WTC11 (cell line): ENCODE data around the gene ADAMTS18. TPM values are rescaled to one million over a fixed set of nuclear protein-coding genes. Genes with fewer than 3 reads are reported as not detected.

ENCODE experiments used
- ATAC-seq: fragments of 200-7000 bp; cut with Tn5 transposase; 2 replicates; pipeline ENCODE4 v1.10.0; 2021; ENCODE audit warnings: mild to moderate bottlenecking, moderate library complexity
- CTCF ChIA-PET: fragments of 300-600 bp; sonication (Branson Sonifier 250); formaldehyde crosslinking; loops from one replicate; lab custom pipeline; 2021; ENCODE audit warnings: antibody characterized with exemption; lab: Charles Lee
- POLR2A ChIA-PET: fragments of 350-600 bp; sonication (Branson Sonifier 250); formaldehyde crosslinking; loops from one replicate; lab custom pipeline; 2021; ENCODE audit warnings: antibody characterized with exemption; lab: Charles Lee
- DNase-seq: peaks from one replicate; pipeline ENCODE4 v3.0.0; 2021; ENCODE audit warnings: low spot score
- H3K27ac Mint-ChIP-seq: 2 replicates; pipeline ENCODE4 v1.8.0; 2021; ENCODE audit warnings: mixed read lengths
- H3K27me3 Mint-ChIP-seq: 2 replicates; pipeline ENCODE4 v1.8.0; 2021; ENCODE audit warnings: low read depth, mild to moderate bottlenecking, moderate library complexity, mixed read lengths
- H3K36me3 Mint-ChIP-seq: 2 replicates; pipeline ENCODE4 v1.8.0; 2021; ENCODE audit warnings: mixed read lengths
- H3K4me1 Mint-ChIP-seq: 2 replicates; pipeline ENCODE4 v1.8.0; 2022; ENCODE audit warnings: mixed read lengths
- H3K4me3 Mint-ChIP-seq: 2 replicates; pipeline ENCODE4 v1.8.0; 2021; ENCODE audit warnings: mild to moderate bottlenecking, moderate library complexity, mixed read lengths
- H3K9me3 Mint-ChIP-seq: 2 replicates; pipeline ENCODE4 v1.8.0; 2021; ENCODE audit warnings: mixed read lengths
- AFF4 ChIP-seq: sonication (generic); formaldehyde crosslinking; IDR thresholded peaks from 2 replicates; pipeline ENCODE4 v1.8.1; 2023; ENCODE audit warnings: mild to moderate bottlenecking, missing genetic modification reagents, borderline replicate concordance
- CDX4 ChIP-seq: fragments of 250-450 bp; sonication (Bioruptor Pico); IDR thresholded peaks from 2 replicates; pipeline ENCODE4 v1.9.0; 2021; ENCODE audit warnings: moderate library complexity, mild to moderate bottlenecking, inconsistent platforms, borderline replicate concordance
- ELF4 ChIP-seq: sonication (generic); formaldehyde crosslinking; IDR thresholded peaks from 2 replicates; pipeline ENCODE4 v1.8.1; 2022; ENCODE audit warnings: low read depth, mild to moderate bottlenecking, moderate library complexity, missing genetic modification reagents
- EMX1 ChIP-seq: fragments of 250-450 bp; sonication (Bioruptor Pico); IDR thresholded peaks from 2 replicates; pipeline ENCODE4 v1.8.0; 2021; ENCODE audit warnings: mild to moderate bottlenecking
- JAZF1 ChIP-seq: fragments of 250-450 bp; sonication (Bioruptor Pico); IDR thresholded peaks from 2 replicates; pipeline ENCODE4 v1.9.0; 2021; ENCODE audit warnings: moderate library complexity, mild to moderate bottlenecking, inconsistent platforms
- JUN ChIP-seq: sonication (generic); formaldehyde crosslinking; IDR thresholded peaks from 2 replicates; pipeline ENCODE4 v1.8.0; 2023; ENCODE audit warnings: mild to moderate bottlenecking, missing genetic modification reagents
- NR2C2 ChIP-seq: sonication (generic); formaldehyde crosslinking; IDR thresholded peaks from 2 replicates; pipeline ENCODE4 v1.8.0; 2022; ENCODE audit warnings: mild to moderate bottlenecking, missing genetic modification reagents
- RELA ChIP-seq: sonication (generic); formaldehyde crosslinking; IDR thresholded peaks from 2 replicates; pipeline ENCODE4 v1.8.1; 2022; ENCODE audit warnings: missing genetic modification reagents, mild to moderate bottlenecking, borderline replicate concordance
- SMAD4 ChIP-seq: sonication (generic); formaldehyde crosslinking; IDR thresholded peaks from 2 replicates; pipeline ENCODE4 v1.8.0; 2022; ENCODE audit warnings: mild to moderate bottlenecking, missing genetic modification reagents
- SOX15 ChIP-seq: fragments of 250-450 bp; sonication (Bioruptor Pico); IDR thresholded peaks from 2 replicates; pipeline ENCODE4 v1.9.0; 2021; ENCODE audit warnings: mild to moderate bottlenecking
- TEAD4 ChIP-seq: sonication (generic); formaldehyde crosslinking; IDR thresholded peaks from 2 replicates; pipeline ENCODE4 v1.8.0; 2022; ENCODE audit warnings: mild to moderate bottlenecking, missing genetic modification reagents
- USF2 ChIP-seq: sonication (generic); formaldehyde crosslinking; IDR thresholded peaks from 2 replicates; pipeline ENCODE4 v1.8.1; 2023; ENCODE audit warnings: mild to moderate bottlenecking, missing genetic modification reagents, moderate library complexity
- ZBTB21 ChIP-seq: sonication (generic); formaldehyde crosslinking; IDR thresholded peaks from 2 replicates; pipeline ENCODE4 v1.8.1; 2023; ENCODE audit warnings: mild to moderate bottlenecking, missing genetic modification reagents, borderline replicate concordance
- ZMAT4 ChIP-seq: fragments of 250-450 bp; sonication (Bioruptor Pico); IDR thresholded peaks from 2 replicates; pipeline ENCODE4 v1.9.0; 2021; ENCODE audit warnings: mild to moderate bottlenecking
- ZNF281 ChIP-seq: sonication (generic); formaldehyde crosslinking; IDR thresholded peaks from 2 replicates; pipeline ENCODE4 v1.8.0; 2023; ENCODE audit warnings: mild to moderate bottlenecking, missing genetic modification reagents
- total RNA-seq: library from RNA; stranded (reverse); gene quantifications from 3 replicates; pipeline ENCODE4 v1.2.3, GENCODE V29; 2021
- TF ChIP-seq, protein P1 (sequence below): fragments of 200-600 bp; IDR thresholded peaks from 2 replicates; pipeline ENCODE4 v1.8.0; 2022; ENCODE audit warnings: antibody characterized with exemption
- TF ChIP-seq, protein P2 (sequence below): sonication (generic); formaldehyde crosslinking; IDR thresholded peaks from 2 replicates; pipeline ENCODE4 v1.8.1; 2022; ENCODE audit warnings: missing genetic modification reagents, borderline replicate concordance
- TF ChIP-seq, protein P3 (sequence below): fragments of 250-450 bp; sonication (Bioruptor Pico); IDR thresholded peaks from 2 replicates; pipeline ENCODE4 v1.8.0; 2021; ENCODE audit warnings: mild to moderate bottlenecking
- TF ChIP-seq, protein P4 (sequence below): fragments of 250-450 bp; sonication (Bioruptor Pico); conservative IDR thresholded peaks from 2 replicates; pipeline ENCODE4 v1.9.0; 2021; ENCODE audit warnings: mild to moderate bottlenecking

ADAMTS18 gene
- total RNA-seq, 1 experiment from 2014 or later: 0.17 TPM

DNA sequence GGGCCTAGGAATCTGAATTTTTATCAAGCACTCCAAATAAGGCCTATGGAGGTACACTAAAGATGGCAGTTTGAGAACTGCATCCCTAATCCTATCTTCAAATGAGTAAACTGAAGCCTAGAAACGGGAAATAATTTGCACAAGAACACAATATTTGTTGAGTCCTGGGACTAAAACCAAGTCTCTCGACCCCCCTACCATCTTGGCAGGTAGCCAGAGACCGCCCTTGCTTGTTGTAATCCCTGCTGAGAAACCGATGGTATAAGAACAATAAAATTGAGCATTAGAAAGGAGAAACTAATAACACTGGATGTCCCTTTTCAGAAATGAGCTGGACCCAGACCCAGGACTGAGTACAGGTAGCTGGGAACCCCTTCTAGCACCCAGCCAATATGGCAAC, 24.4 kb downstream of the ADAMTS18 start (continued):
- TF ChIP-seq, protein P1, sequence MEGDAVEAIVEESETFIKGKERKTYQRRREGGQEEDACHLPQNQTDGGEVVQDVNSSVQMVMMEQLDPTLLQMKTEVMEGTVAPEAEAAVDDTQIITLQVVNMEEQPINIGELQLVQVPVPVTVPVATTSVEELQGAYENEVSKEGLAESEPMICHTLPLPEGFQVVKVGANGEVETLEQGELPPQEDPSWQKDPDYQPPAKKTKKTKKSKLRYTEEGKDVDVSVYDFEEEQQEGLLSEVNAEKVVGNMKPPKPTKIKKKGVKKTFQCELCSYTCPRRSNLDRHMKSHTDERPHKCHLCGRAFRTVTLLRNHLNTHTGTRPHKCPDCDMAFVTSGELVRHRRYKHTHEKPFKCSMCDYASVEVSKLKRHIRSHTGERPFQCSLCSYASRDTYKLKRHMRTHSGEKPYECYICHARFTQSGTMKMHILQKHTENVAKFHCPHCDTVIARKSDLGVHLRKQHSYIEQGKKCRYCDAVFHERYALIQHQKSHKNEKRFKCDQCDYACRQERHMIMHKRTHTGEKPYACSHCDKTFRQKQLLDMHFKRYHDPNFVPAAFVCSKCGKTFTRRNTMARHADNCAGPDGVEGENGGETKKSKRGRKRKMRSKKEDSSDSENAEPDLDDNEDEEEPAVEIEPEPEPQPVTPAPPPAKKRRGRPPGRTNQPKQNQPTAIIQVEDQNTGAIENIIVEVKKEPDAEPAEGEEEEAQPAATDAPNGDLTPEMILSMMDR: no peak
- TF ChIP-seq ZBTB21 (CRISPR knock-in tag) (no peak), ELF4 (CRISPR knock-in tag) (no peak), AFF4 (no peak), JAZF1 (CRISPR knock-in tag) (no peak), EMX1 (no peak), ZMAT4 (no peak)
- TF ChIP-seq, protein P2, sequence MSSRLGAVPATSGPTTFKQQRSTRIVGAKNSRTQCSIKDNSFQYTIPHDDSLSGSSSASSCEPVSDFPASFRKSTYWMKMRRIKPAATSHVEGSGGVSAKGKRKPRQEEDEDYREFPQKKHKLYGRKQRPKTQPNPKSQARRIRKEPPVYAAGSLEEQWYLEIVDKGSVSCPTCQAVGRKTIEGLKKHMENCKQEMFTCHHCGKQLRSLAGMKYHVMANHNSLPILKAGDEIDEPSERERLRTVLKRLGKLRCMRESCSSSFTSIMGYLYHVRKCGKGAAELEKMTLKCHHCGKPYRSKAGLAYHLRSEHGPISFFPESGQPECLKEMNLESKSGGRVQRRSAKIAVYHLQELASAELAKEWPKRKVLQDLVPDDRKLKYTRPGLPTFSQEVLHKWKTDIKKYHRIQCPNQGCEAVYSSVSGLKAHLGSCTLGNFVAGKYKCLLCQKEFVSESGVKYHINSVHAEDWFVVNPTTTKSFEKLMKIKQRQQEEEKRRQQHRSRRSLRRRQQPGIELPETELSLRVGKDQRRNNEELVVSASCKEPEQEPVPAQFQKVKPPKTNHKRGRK: no peak
- TF ChIP-seq, protein P3, sequence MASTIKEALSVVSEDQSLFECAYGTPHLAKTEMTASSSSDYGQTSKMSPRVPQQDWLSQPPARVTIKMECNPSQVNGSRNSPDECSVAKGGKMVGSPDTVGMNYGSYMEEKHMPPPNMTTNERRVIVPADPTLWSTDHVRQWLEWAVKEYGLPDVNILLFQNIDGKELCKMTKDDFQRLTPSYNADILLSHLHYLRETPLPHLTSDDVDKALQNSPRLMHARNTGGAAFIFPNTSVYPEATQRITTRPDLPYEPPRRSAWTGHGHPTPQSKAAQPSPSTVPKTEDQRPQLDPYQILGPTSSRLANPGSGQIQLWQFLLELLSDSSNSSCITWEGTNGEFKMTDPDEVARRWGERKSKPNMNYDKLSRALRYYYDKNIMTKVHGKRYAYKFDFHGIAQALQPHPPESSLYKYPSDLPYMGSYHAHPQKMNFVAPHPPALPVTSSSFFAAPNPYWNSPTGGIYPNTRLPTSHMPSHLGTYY (CRISPR knock-in tag): no peak

DNA sequence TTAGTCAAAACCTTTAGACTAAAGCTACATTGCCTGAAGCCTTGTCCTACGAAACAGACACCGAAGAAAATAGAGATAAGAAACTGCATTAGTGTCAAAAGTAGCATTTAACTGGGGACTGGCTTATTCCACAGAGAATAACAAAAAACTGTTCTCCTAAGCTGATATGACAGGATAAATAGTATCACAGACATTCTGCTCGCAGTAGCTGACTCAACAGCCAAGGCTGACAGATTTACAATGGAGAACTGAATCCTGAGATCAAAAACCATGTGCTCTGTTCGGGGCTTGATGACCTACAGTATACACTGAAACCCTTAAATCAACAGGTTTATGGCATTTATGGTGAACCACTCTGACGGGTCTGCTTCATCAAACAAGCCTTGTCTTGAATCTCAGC, 25.5 kb downstream of the ADAMTS18 start:
- Mint-ChIP-seq H3K27me3 (no peaks in the 10 kb centered on the region), H3K4me3 (no peak overlapping the region), H3K36me3 (no peaks in the 10 kb centered on the region; the same call in 1 of the 2 replicates), H3K27ac (no peak overlapping the region), H3K4me1 (peaks cover 8% of the 10 kb centered on the region), H3K9me3 (peaks cover 16% of the 10 kb centered on the region)
- ChIA-PET CTCF (no interaction called here), POLR2A (interaction anchor here (0.6 kb wide), 1 partner anchor 185 kb away, joined by 3 read pairs; no protein-coding TSS in a partner anchor)
- TF ChIP-seq USF2 (CRISPR knock-in tag) (no peak), JUN (no peak), NR2C2 (CRISPR knock-in tag) (no peak), ZNF281 (CRISPR knock-in tag) (no peak), RELA (CRISPR knock-in tag) (no peak), SMAD4 (CRISPR knock-in tag) (no peak), TEAD4 (no peak), SOX15 (no peak), CDX4 (no peak)
- TF ChIP-seq, protein P2: no peak
- TF ChIP-seq, protein P4, sequence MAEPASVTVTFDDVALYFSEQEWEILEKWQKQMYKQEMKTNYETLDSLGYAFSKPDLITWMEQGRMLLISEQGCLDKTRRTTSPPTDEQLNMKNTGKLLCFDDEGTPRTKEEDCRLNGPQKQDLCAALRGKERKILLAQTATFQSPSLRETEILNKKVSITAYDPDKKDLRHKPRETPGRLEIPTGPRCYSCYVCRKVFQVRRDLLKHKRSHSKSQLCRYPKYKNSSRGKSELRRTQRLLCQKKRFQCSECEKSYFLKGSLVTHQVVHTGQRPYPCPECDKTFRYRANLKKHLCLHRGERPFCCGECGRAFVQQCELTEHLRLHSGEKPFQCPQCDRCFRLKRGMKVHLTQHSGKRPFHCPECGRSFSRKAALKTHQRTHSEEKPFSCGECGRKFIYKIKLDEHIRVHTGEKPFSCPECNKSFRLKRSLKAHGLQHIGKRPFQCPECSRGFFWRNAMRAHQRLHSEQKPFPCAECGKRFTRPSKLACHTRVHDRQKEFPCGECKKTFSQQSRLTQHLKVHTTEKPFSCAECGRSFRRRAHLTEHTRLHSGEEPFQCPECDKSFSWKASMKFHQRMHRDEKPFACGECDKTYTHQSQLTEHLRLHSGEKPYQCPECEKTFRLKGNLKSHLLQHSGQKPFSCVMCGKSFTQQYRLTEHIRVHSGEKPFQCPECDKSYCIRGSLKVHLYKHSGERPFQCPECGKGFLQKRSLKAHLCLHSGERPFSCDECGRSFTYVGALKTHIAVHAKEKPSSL (CRISPR knock-in tag): no peak
- DNase-seq (no peak), ATAC-seq (no peak)
